H1 (cell line): ENCODE data around the gene DGKZ. TPM values are rescaled to one million over a fixed set of nuclear protein-coding genes. Genes with fewer than 3 reads are reported as not detected.
"Not testable (repeated sequence)": the region's sequence is repeated elsewhere in the genome, so short reads cannot be mapped to it uniquely, and the experiment has no call there.

Experiments used
- CTCF ChIA-PET: fragments of 300-600 bp; sonication (Branson Sonifier 250); formaldehyde crosslinking; loops from one replicate; lab custom pipeline; 2021; ENCODE audit not compliant: partially characterized antibody; lab: Charles Lee
- POLR2A ChIA-PET: fragments of 300-600 bp; sonication (Branson Sonifier 250); formaldehyde crosslinking; loops from one replicate; lab custom pipeline; 2021; ENCODE audit warnings: inconsistent platforms; ENCODE audit not compliant: partially characterized antibody; lab: Charles Lee
- DNase-seq, 2 experiments: peaks; one replicate each; pipeline versions ENCODE4 v3.0.0 to v3.0.0-alpha.2; 2010 to 2022; ENCODE audit warnings: low spot score in 2 of 2, low read depth in 1 of 2, mixed read lengths in 1 of 2
- FAIRE-seq: peaks from 2 replicates; lab custom pipeline; 2011; peaks lifted over from hg19 to GRCh38; lab: Jason Lieb, UNC
- H2AFZ ChIP-seq: 2 replicates; pipeline ENCODE4 v1.8.1; 2012; ENCODE audit warnings: low read length, inconsistent platforms
- H2AK5ac ChIP-seq: 2 replicates; pipeline ENCODE4 v1.6.1; 2013; ENCODE audit warnings: low read depth, low read length
- H2BK120ac ChIP-seq: replicated peaks from 2 replicates; pipeline ENCODE3; 2013; ENCODE audit warnings: low read depth, low read length, inconsistent platforms
- H2BK12ac ChIP-seq: 2 replicates; pipeline ENCODE4 v1.6.1; 2013; ENCODE audit warnings: low read depth, low read length
- H2BK15ac ChIP-seq: 2 replicates; pipeline ENCODE4 v1.6.1; 2013; ENCODE audit warnings: low read length
- H2BK20ac ChIP-seq: 2 replicates; pipeline ENCODE4 v1.6.1; 2013; ENCODE audit warnings: low read length
- H2BK5ac ChIP-seq: 2 replicates; pipeline ENCODE4 v1.6.1; 2013; ENCODE audit warnings: low read depth, low read length
- H3K14ac ChIP-seq: 2 replicates; pipeline ENCODE4 v1.6.1; 2013; ENCODE audit warnings: inconsistent platforms; ENCODE audit not compliant: insufficient read length
- H3K18ac ChIP-seq: 2 replicates; pipeline ENCODE4 v1.6.1; 2013; ENCODE audit warnings: low read length; ENCODE audit errors: extremely low read depth
- H3K23ac ChIP-seq: 2 replicates; pipeline ENCODE4 v1.6.1; 2013; ENCODE audit warnings: inconsistent platforms; ENCODE audit not compliant: insufficient read length
- H3K23me2 ChIP-seq: 2 replicates; pipeline ENCODE4 v1.6.1; 2013; ENCODE audit warnings: low read depth, low read length
- H3K27ac ChIP-seq: 2 replicates; pipeline ENCODE4 v1.6.1; 2011; ENCODE audit warnings: low read depth, low read length, inconsistent platforms
- H3K27me3 ChIP-seq, 4 experiments: replicated peaks in 1 of 4; 1 replicate in 1 of 4; 2 replicates in 3 of 4; pipeline versions ENCODE4 v1.6.1 to v1.8.1; 2011 to 2013; ENCODE audit warnings: low read length in 3 of 4, mild to moderate bottlenecking in 3 of 4, inconsistent platforms in 2 of 4, mixed read lengths in 2 of 4, moderate library complexity in 1 of 4; ENCODE audit not compliant: control insufficient read depth in 3 of 4, insufficient read depth in 3 of 4; ENCODE audit errors: extremely low read depth in 1 of 4
- H3K36me3 ChIP-seq, 4 experiments: 2 replicates each; pipeline versions ENCODE4 v1.6.1 to v1.8.1; 2011 to 2013; ENCODE audit warnings: mild to moderate bottlenecking in 4 of 4, low read length in 3 of 4, moderate library complexity in 2 of 4, control low read depth in 1 of 4, inconsistent platforms in 1 of 4; ENCODE audit not compliant: insufficient read depth in 4 of 4, control insufficient read depth in 2 of 4
- H3K4ac ChIP-seq: replicated peaks from 2 replicates; pipeline ENCODE3; 2013; ENCODE audit warnings: low read length, low read depth, mixed read lengths, inconsistent platforms; ENCODE audit not compliant: insufficient read length
- H3K4me1 ChIP-seq, 4 experiments: replicated peaks in 1 of 4; 1 replicate in 1 of 4; 2 replicates in 3 of 4; pipeline versions ENCODE4 v1.6.1 to v1.8.1; 2011 to 2013; ENCODE audit warnings: low read length in 3 of 4, inconsistent platforms in 2 of 4, mixed read lengths in 1 of 4; ENCODE audit not compliant: insufficient read depth in 4 of 4, control insufficient read depth in 3 of 4
- H3K4me2 ChIP-seq, 2 experiments: 2 replicates each; pipeline versions ENCODE4 v1.6.1 to v1.8.1; 2011 to 2013; ENCODE audit warnings: low read depth in 2 of 2, low read length in 2 of 2, control low read depth in 1 of 2, inconsistent platforms in 1 of 2, mild to moderate bottlenecking in 1 of 2; ENCODE audit not compliant: insufficient read depth in 1 of 2
- H3K4me3 ChIP-seq, 4 experiments: fragments of 200-600, 300-600 bp in 1 of 4; sonication (generic), shearing (Covaris generic), sonication (Bioruptor Twin) in 1 of 4; 2 replicates each; pipeline versions ENCODE4 v1.5.1 to v1.8.1; 2011 to 2016; ENCODE audit warnings: low read length in 4 of 4, low read depth in 3 of 4, control low read depth in 2 of 4, inconsistent platforms in 2 of 4, mild to moderate bottlenecking in 2 of 4, mixed read lengths in 1 of 4, moderate library complexity in 1 of 4; ENCODE audit not compliant: insufficient read depth in 2 of 4; ENCODE audit errors: extremely low read depth in 1 of 4
- H3K56ac ChIP-seq: replicated peaks from 2 replicates; pipeline ENCODE3; 2013; ENCODE audit warnings: low read depth, mild to moderate bottlenecking, mixed read lengths, low read length, inconsistent platforms; ENCODE audit not compliant: insufficient read length
- H3K79me1 ChIP-seq: 2 replicates; pipeline ENCODE4 v1.6.1; 2013; ENCODE audit warnings: low read depth, low read length, control low read depth
- H3K79me2 ChIP-seq, 2 experiments: 2 replicates each; pipeline versions ENCODE4 v1.6.1 to v1.8.1; 2012 to 2013; ENCODE audit warnings: low read length in 2 of 2, mild to moderate bottlenecking in 2 of 2, inconsistent platforms in 1 of 2; ENCODE audit not compliant: insufficient read depth in 2 of 2, control insufficient read depth in 1 of 2
- H3K9ac ChIP-seq, 4 experiments: replicated peaks in 1 of 4; 1 replicate in 1 of 4; 2 replicates in 3 of 4; pipeline versions ENCODE4 v1.6.1 to v1.8.1; 2011 to 2013; ENCODE audit warnings: low read depth in 3 of 4, low read length in 3 of 4, control low read depth in 2 of 4, mild to moderate bottlenecking in 2 of 4, moderate library complexity in 2 of 4, inconsistent platforms in 1 of 4; ENCODE audit errors: extremely low read depth in 1 of 4
- H3K9me3 ChIP-seq, 2 experiments: 2 replicates each; pipeline versions ENCODE4 v1.6.1 to v1.8.1; 2012 to 2013; ENCODE audit warnings: mild to moderate bottlenecking in 2 of 2, moderate library complexity in 2 of 2, control low read depth in 1 of 2, inconsistent platforms in 1 of 2, low read depth in 1 of 2, low read length in 1 of 2, mixed read lengths in 1 of 2; ENCODE audit not compliant: insufficient read depth in 2 of 2
- H4K20me1 ChIP-seq, 2 experiments: replicated peaks in 1 of 2; 2 replicates each; pipeline versions ENCODE3 to v1.8.1; 2011 to 2013; ENCODE audit warnings: inconsistent platforms in 2 of 2, low read length in 2 of 2, mild to moderate bottlenecking in 1 of 2; ENCODE audit not compliant: insufficient read depth in 2 of 2, control insufficient read depth in 1 of 2
- H4K5ac ChIP-seq: 2 replicates; pipeline ENCODE4 v1.6.1; 2013; ENCODE audit warnings: low read length, low read depth, mixed read lengths, inconsistent platforms; ENCODE audit not compliant: insufficient read length
- H4K8ac ChIP-seq: 2 replicates; pipeline ENCODE4 v1.8.0; 2013; ENCODE audit warnings: mild to moderate bottlenecking, moderate library complexity, low read length, inconsistent platforms; ENCODE audit not compliant: insufficient read depth; ENCODE audit errors: extremely low read depth
- H4K91ac ChIP-seq: replicated peaks from 2 replicates; pipeline ENCODE3; 2013; ENCODE audit warnings: low read length, mixed read lengths, inconsistent platforms; ENCODE audit not compliant: insufficient read length
- WGBS, 2 experiments: shearing (Covaris generic) in 1 of 2; methylation state at CpG; one replicate each; pipeline versions ENCODE4 v1.1.6 to v1.1.7; 2013 to 2015; ENCODE audit warnings: low lambda C conversion rate in 2 of 2, mixed read lengths in 2 of 2, inconsistent platforms in 1 of 2, low coverage in 1 of 2, missing lambda C conversion rate in 1 of 2; ENCODE audit not compliant: insufficient replicate concordance in 2 of 2, insufficient coverage in 1 of 2, insufficient read length in 1 of 2; ENCODE audit errors: extremely low coverage in 1 of 2, missing lambda C conversion rate in 1 of 2; 5-methylcytosine and 5-hydroxymethylcytosine counted together
- polyA plus RNA-seq, 7 experiments: library from polyadenylated mRNA; depleted of rRNA in 3 of 7; stranded (reverse) in 5 of 7; unstranded in 2 of 7; fragments of >200 nt in 5 of 7; fragments of 200-250 nt in 2 of 7; gene quantifications; 1 replicate in 5 of 7; 2 replicates in 1 of 7; 4 replicates in 1 of 7; pipeline versions ENCODE4 v1.2.1 to v1.2.3, GENCODE V29; 2011 to 2013; ENCODE audit warnings: missing spikeins in 2 of 7, mixed read lengths in 2 of 7
- total RNA-seq: library from RNA; stranded (reverse); fragmentation: NEBNext Ultra II Directional; extraction: Animal tissue kit (Norgen Biotek cat#: 25700); gene quantifications from 2 replicates; pipeline ENCODE4 v1.2.1, GENCODE V29; 2021

The DGKZ gene
- total and polyA plus RNA-seq, 2 of the 8 experiments (the other 6 are each of a cell fraction or from before 2014, with no cell fraction given): 84.4 to 184 TPM

- not testable (repeated sequence) for H3K4me2 ChIP-seq, H2AK5ac ChIP-seq, FAIRE-seq, H4K8ac ChIP-seq, H3K36me3 ChIP-seq, H4K91ac ChIP-seq, H3K9ac ChIP-seq, H3K79me2 ChIP-seq, H4K20me1 ChIP-seq, H3K9me3 ChIP-seq, H2AFZ ChIP-seq, H3K23me2 ChIP-seq, H3K27me3 ChIP-seq, H4K5ac ChIP-seq, H3K27ac ChIP-seq, H2BK20ac ChIP-seq, H2BK5ac ChIP-seq, H3K79me1 ChIP-seq, H3K18ac ChIP-seq, H3K56ac ChIP-seq, H3K14ac ChIP-seq, H2BK15ac ChIP-seq, H3K23ac ChIP-seq, H3K4ac ChIP-seq, DNase-seq, H2BK12ac ChIP-seq, H2BK120ac ChIP-seq, H3K4me3 ChIP-seq
- WGBS, 2 experiments: 90% methylated on average over 12 of the region's 12 CpGs; no CpG with 5 or more reads in 1 of the 2 experiments
- ChIA-PET POLR2A (interaction anchor here (0.7 to 11.7 kb wide), 8 partner anchors 9 to 64 kb away, joined by 3 to 77 read pairs (median 4); no protein-coding TSS in a partner anchor), CTCF (interaction anchor here (0.8 to 38.0 kb wide), 10 partner anchors 9 to 58 kb away, joined by 3 to 858 read pairs (median 5); partner anchors contain the start of gene CREB3L1)
- H3K4me1 ChIP-seq: peaks cover 0 to 12% (median 7%) of the 10 kb centered on the region in 4 experiments; a peak in 6 of 7 replicates
Observed at GRCh38 chr11:46304036-46304435, 43.2 kb upstream of the DGKZ start.
